ENCODE measurements around the gene DUOX1.

DUOX1 gene

DNA sequence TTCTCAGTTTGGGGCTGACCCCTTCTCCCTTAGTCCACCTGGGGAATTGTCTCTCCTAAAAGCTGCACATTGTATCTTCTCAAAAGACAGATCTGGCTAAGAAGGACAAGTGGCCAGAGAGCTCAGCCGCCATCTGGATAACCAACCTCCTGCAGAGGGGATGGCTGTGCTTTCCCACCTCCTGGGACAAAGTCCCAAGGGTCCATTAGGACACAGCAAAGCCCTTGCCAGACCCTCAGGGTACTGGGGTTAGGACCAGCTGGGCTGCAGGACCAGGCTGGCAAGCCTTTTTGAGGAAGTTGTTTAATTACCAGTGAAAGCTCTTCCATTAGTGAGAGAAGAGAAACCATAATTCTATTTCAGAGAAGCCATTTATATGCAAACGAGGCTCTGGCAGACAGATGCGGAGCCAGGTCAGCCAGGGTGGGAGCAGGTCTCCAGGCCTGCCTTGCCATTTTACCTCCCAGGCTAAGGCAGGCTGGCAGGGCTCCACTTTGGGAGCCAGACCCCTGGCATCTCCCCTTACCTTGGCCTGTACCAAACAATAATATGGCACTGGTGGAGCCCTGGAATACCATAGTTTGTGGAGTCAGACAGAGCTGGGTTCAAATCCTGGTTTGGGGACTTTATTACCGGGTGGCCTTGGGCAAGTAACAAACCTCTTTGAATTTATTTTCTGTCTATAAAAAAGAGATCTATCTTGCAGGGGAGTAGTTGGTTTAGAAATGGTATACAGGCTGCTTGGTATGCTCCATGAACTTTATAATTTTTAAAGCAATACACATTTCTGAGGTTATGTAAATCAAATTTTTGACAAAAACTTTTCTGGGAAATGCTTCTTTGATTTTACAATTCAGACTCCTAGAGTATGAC lies 40.0 kb downstream of the DUOX1 start:
- peak; percentile 18 to 32 for DNase-seq

DNA sequence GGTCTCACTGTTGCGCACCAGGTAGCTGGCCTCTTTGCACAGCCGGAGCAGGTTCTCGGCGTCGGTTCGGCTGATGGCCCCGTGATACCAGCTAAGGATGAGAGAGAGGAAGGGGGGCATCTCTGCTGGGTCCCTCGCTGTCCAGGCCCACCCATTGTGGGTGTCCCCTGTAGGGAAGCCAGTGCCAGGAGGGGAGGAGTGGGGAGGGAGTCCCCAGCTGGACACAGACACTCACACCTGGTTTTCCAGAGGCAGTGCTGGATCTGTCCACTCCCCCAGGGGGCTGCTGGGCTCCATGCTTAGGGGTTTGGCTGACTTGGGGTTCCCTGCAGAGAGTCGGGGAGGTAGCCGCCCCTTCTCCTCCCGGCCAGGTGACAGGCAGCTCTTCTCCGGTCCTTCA lies 42.1 kb downstream of the DUOX1 start:
- DNase-seq = no peak

DNA sequence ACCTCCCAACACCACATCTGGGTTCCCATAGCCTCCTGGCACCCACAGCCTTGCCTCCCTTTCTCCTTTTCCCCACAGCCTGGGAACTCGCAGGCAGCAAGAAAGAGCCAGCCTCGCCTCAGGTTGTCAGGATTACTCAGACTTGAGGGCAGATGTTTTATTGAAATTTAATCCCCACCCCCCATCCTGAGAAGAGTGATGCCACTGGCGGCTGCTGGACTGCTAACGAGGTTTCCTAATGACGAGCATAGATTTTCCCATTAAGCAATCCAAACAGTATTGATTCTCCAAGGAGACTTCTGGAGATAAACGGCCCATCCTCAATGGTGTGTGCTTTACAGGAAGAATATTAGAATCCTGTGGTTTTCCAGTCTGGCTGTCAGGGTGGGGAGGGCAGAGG lies 44.3 kb downstream of the DUOX1 start:
- no peak for DNase-seq

DNA sequence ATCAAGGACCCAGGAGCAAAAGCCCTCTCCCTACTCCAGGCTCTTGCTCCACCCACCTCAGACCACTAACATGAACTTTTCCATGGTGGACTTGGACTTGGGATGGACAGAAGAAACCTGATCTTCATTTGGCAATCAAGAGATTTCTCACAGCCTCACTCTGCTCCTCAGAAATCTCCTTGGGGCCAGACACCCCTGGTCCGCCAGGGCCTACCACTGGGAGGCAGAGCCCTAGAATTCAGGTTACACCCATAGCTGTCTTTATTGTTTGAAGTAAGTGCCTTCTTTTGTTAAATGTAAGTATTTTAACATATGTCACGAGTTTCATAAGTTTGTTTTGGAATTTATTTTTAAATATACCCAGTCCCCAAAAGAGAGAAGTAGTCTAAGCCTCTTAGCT lies 44.8 kb downstream of the DUOX1 start:
- DNase-seq = no peak

DNA sequence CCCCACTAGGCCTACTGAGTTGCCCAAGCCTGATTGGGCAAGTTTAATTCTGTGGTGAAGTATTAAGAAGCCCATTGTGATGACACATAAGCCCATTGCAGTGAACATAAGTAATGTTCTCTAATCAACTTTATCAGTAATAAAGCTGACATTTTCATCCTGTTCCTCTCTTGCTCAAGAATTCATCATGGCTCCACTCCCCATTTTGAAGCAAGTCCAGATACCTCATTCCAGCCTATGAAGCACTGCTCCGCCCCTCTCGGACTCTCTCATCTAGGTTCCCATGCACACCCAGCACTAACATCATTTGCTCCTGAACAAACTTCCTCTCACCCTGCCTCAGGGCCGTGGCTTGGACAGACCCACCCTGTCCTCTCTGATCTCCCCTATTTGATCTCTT lies 47.5 kb downstream of the DUOX1 start:
- DNase-seq = no peak

DNA sequence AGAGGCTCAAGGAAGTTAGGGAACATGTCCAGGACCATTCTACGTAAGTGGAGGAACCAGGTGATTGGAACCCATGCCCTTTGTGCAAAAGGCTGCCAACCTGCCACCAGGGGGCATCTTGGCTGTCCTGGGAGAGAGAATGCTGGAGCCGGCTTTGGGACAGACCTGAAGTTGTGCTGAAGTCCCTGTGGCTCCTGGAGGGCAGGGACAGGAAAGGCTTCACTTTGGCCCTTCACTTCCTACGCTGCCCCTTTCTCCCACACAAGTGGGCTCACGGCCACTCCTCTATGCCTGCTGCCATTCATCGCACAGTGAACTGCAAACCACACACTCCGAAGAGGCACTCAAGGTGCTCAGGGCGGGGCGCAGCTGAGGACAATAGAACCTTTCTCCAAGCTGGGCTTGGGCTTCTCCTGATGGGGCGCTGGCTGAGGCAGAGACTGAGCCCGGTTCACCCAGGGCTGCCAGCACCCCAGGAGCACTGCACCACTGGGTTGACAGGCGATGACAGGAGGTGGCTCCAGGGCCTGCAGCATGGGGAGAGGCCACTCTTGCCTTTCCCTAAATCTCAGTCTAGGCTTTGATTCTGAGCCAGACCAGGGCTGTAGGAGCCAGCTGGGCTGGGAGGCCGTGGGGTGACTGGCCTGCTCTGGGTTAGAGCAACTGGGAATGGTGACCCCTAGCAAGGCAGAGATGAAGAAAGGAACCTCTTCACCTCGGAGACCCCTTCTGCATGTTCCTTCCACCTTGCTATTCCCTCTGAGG lies 49.6 kb downstream of the DUOX1 start:
- peak; percentile 27 to 29 for DNase-seq

DNA sequence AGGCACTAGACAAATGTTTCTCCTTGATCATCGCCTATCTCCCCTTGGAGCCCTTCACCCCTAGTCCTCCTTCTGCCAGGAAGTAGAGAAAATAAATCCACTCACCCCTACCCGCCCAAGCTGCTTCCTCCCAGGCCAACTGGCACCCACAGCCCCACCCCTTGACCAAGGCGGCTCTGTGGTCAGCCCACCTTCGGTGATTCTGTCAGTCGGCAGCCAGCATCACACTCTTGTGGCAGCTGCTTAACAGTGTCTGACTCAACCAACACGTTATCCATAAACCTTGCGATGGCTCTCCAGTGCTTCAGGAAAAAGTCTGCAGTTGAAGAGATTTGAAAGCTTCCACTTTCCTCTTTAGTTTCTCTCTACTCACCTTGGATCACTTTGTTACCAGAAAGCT lies 50.4 kb downstream of the DUOX1 start:
- DNase-seq = no peak

DNA sequence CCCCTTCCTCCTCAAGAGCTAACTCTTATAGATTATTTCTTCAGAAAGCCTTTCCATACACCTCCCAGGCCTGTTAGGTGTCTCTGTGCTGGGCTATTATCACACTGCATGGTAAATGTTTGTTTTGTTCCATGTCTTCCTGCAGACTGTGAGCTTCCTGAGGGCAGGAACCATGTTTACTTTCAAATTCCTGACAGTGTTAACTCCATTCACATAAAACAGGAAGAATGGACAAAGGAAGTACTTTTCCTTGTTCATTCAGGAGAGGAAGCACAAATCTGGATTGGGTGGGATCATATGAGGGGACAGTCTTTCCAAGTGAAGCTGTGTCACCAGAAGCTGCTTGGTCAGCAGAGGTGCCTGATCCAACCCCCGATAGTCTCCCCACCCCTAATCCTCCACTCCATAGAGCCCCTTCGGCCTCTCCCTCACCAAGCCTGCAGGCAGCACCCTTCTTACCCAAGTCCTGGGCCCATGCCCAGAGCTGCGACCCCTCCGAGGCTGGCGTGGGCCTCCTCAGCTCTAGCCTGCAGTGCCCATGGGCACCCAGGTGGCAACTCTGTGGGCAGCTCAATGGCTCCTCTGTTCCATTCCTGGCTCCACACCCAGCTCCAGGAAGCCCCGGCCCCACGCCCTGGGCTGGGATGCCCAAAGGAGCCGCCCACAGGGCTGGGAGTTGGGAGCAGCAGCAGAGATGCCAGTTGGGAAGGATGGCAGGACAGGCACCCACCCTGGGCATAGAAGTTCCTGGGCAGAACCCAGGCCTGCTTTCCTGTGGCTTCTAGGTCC lies 51.0 kb downstream of the DUOX1 start:
- no peak for DNase-seq

DNA sequence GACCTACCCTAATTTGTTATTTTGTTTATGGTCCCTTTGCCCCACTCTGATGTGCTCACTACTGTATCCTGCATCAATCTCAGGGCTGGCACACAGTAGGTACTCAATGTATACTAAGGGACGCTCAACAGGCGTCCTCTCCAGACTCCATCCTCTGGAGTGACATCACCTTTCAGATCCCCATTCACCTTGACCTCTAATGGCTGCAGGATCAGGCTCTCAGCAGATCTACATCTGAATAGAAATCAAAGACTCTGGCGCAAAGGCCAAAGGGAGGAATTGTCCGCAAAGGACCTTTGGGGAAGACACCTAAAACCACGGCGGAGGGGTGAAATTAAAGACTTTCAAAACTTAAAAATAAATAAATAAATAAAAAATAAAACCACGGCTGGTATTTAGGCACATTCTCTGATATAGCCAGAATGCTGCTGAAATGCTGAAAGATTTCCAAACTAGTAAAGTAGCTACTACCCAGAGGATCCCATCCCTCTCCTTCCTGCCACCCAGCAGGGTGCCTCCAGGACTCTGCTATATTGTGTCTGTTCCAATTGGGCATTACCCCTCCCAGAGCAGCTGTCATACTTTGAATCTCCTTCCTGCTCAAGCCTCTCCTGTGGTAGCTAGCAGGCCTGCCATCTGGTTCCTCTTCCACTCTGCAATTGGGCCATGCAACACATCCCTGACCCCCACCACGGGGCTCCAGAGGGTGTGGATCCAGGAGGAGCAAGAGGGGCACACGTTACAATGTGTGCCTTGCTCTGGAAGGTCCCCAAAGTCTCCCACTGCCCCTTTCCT lies 51.9 kb downstream of the DUOX1 start:
- DNase-seq = no peak

DNA sequence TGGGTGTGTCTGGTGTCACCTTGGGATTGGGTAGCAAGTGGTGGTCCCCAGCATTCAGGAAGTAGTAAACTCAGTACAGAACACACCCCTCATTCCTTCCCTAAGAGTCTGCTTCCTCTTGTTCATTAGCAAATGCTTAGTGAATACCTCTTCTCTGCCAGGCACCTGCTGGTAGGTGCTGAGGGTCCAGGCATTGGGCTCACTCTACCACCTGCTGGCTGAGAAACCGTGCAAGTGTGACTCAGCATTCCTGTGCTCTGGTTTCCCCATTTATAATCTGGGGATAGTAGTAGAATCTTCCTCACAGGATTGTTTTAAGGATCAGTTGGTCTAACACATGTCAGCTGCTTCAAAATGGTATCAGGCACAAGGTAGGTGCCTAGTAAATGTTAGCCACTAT lies 53.2 kb downstream of the DUOX1 start:
- no peak for DNase-seq

DNA sequence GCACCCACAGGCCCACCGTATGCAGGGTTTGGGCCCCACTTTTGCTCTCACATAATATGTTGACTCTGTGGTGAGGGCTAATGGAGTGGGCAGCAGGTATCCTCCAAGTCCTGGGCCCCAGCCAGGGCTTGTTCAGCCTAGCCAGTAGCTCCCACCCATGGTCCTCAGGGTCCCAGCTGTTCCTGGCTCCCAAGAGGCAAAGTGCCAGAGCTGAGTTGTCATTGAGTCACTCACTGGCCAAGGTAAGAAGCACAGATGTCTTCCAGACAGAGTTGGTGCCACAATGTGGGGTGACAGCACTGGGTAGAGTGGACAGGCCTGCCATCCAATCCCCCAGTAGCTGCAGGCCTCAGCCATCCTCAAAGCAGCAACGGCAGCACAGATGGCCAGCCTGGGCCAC lies 53.7 kb downstream of the DUOX1 start:
- no peak for DNase-seq

DNA sequence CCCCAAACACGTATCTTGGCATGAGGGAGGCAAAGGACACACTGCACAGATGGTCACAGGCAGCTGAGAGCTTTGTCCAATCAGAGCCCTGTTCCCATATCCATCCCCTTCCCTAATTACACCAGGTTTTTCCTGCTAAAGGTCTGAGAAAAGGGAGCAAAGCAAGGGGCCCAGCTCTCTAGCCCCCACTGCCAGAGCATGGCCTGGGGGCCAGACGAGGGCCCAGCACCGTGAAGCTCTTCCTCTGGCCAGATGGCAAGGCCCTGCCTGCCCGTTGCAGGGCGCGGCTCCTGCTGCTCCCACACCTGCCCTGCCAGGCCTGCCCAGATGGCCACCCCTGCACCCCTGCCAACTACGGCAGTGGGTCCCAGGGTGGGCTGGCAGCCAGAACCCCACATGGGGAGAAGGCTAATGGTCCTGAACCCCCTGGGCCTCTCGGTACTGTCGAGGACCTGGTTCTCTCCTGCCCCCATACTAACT lies 54.8 kb downstream of the DUOX1 start:
- DNase-seq = no peak

DNA sequence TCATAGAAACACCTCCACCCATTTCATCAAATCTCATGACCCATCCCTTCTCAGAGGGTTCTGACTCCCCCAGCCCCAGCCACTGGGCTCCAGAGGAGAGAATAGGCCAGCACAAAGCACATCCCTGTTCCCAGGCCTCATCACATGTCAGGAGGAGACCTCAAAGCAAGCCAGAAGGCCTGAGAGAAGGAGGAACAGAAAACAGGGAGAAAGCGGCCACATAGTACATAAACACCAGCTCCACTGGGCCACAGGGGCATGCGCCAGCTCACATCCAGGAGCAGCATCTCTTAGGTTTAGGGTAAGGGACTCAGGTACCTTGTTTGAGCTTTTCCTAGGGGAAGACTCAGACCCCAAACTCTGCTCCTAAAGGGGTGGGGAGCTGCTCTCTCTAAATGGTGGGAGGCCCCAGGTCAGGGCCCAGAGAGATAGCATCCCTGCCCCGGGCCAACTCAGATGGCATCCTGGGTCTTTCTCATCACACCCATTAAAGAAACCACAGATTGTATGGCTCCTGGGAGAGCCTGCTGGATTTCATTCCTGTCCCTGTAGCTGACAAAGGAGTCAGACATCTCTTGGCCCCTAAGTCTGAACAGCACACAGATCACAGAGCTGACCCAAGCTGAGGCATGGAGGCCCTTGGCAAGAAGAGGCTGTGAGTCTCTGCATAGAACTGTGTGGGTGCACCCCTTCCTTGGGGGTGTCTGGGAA lies 55.4 kb downstream of the DUOX1 start:
- no peak for DNase-seq

DNA sequence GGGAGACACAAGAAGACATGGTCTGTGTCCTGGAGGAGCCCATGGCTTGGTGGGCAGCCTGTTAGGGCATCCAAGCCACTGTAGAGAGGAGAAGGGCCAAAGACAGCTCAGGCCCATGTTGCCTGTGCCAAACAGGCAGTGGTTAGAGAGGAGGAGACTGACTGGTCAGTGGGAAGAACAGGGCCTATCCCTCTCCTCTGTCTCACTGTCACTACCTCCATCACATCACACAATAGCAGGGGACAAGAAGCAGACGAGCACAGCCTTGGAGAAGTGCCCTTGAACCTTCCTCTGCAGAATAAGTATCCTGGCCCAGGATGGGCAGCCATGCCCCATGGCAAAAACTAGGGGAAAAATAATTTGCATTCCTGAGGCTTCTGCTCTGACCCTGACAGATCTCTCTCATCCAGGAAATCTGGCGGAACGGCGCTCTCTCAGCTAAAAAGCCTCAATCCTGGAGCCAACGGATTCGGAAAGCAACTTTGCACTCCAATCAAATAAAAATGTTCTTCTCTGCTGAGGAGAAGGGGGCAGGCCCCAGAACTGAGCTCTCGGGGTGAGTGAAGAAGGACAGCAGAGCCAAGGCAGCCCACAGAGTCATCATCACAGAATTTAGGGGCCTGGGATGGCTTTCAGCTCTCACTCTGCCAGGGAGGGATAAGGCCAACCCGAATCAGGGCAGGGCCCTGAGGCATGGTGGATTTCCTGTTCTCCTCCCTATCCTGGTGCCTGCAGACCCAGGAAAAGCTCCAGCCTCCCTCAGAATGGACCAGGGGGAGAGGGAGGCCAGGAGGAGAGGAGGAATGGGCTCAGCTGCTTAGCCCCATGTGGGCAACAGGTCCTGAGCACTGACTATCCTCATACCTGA lies 56.3 kb downstream of the DUOX1 start:
- no peak for DNase-seq

DNA sequence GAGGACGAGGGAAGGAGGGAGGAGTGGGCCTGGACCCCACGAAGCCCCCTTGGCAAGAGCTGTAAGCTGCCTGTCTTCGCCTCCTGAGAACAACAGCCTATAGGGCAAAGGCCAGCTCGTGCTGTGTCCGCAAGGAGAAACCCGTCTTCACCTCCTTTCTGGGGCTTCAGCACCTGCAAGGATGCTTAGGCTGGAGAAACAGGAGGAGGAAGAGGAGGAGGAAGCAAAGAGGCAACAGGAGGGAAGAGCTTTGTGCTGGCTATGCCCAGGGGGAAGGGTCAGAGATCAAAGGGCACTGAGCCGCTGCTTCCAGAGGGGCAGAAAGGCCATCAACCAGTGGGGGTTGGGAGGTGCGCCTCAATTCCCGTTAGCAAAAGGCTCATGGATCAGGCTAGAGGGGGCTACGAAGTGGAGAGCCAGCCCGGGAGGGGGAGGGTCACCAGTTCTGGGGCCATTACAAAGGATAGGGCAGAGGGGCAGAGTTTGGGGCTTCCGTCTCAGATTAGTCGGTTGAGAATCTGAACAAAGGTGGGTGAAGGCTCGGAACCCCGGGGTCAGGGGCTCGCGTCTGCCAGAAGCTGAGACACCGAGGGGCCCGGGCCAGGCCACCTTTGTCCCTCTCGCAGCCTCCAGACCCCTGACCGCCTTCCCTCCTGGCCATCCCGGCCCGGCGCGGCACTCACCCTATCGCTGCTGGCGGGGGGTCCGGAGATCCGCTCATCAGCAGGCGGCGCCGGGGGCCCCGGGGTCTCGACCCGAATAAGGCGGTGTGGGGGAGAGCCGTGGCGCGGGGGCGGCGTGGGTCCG lies 57.2 kb downstream of the DUOX1 start:
- no peak for DNase-seq

DNA sequence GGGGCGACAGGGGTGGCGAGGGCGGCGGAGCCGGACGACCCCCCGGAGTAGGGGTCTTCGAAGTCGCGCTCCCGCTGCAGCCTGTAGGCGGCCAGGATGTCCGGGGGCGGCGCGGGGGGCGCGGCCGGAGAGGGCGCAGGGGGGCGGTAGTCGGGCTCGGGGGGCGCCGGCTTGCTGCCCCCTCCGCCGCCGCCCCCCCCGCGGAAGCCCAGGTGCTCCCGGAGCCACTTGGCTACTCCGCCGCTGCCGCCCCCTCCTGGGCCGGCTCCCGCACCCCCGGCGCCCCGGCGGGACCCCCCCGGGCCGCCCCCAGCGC lies 57.7 kb downstream of the DUOX1 start:
- DNase-seq = no peak

DNA sequence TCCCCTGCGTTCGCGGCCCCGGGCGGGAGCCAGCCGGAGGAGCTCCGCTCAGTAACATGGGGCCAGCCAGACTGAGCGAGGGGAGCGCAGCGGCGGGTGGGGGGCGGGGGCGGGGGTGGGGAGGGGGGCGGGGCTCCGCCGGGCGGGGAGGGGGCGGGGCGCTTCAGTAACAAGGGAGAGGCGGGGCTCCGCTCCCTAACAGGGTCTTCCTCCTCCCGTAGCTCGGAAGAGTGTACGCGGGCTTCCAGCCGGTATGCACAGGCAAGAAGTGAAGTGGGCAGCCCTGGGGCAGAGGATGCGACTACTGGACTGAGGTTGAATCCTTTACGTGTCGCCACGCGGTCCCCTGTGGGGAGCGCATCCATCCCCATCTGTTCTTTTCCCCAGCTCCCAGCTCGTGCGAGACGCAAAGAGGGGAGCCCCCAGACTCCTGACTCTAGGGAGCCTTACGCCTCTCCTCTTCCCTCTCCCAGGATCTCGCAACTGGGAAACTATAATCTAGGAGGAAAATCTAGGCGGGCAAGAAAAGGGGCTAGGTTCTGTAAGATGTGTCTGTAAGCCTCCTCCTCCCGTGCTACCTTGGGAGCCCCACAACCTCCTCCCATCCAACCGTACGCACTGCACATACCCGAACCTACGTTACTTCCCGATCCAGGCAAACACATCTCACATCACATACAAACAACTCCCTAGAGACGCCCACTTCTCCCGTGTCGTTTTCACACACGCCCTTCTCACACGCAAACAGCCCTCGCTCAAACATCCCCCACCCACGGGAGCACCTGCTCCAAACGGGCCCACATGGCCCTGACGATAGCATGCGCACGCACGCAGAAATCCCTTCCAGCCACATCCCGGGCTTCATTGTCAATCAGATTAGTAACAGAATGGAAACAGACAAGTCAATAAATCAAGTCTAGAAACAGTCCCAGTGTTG lies 58.4 kb downstream of the DUOX1 start, which contains the start of gene SHF:
Gene SHF, minus strand, starts transcription at position 73 of the 937 bp plus-strand sequence. Its CDS starts 15 bp downstream, at position 58.
- DNase-seq = peak; percentile 46 to 56

DNA sequence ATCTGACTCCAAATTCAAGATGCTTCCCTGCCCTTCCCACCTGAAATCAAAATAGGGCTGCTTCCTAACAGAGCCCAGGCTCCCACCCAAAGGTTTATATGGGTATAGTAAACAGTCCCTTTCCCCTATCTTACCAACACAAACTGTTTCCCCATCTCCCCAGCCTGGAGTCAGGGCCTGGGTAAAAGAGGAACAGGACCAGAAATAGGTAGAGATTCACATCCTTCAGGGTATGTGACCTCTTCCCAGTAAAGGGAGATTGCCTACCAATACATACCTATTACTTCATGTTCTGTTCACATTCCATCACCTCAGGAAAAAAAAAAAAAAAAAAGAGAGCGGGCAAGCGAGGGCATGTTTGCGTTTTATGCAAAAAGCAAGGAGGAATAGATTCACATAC lies 67.7 kb downstream of the DUOX1 start:
- DNase-seq = no peak
